ENCODE measurements around the gene FAHD1. TPM values are rescaled to one million over a fixed set of nuclear protein-coding genes. Genes with fewer than 3 reads are reported as not detected.

FAHD1 gene
- total and polyA plus RNA-seq, 2 experiments from 2014 or later, result 76.6 to 101 TPM

- Histone ChIP-seq H4K20me1 (ENCODE audit: insufficient read depth, poor library complexity, severe bottlenecking) (peaks cover 3% of the 10 kb centered on the region), H3K79me2 (no peaks in the 10 kb centered on the region), H3K4me1 (ENCODE audit: insufficient read depth) (no peaks in the 10 kb centered on the region), H3K9me2 (replicated peaks; ENCODE audit: insufficient read depth) (no peaks in the 10 kb centered on the region), H3K27me3 (no peaks in the 10 kb centered on the region), H3K27ac (no peak overlapping the region), H3K36me3 (replicated peaks; ENCODE audit: insufficient read depth, low read depth) (no peaks in the 10 kb centered on the region), H3K4me2 (no peak overlapping the region), H3K9me3 (ENCODE audit: low read depth) (no peaks in the 10 kb centered on the region), H2AFZ (no peak overlapping the region), H3K4me3 (no peak overlapping the region)
- TF ChIP-seq CTCF (IDR thresholded peaks at IDR 0.05; ENCODE audit: poor library complexity) (no peak), EZH2 (IDR thresholded peaks at IDR 0.05; ENCODE audit: borderline replicate concordance) (no peak), EZH2phosphoT487 (IDR thresholded peaks at IDR 0.05; ENCODE audit: low read depth, severe bottlenecking, unreplicated experiment) (no peak)
- no peak for DNase-seq (ENCODE audit: low spot score)
- WGBS (ENCODE audit: low lambda C conversion rate, missing lambda C conversion rate), result 83% methylated on average over 18 of the region's 18 CpGs
Measured at GRCh38 chr16:1808691-1809090, 18.3 kb upstream of the FAHD1 start.

- no peak overlapping the region for H3K27ac ChIP-seq
- no peaks in the 10 kb centered on the region for H3K36me3 ChIP-seq (replicated peaks; ENCODE audit: insufficient read depth, low read depth)
- H3K4me2 ChIP-seq, result no peak overlapping the region
- peak; percentile 8 for DNase-seq (ENCODE audit: low spot score)
- H3K27me3 ChIP-seq, result no peaks in the 10 kb centered on the region
- no peaks in the 10 kb centered on the region for H3K9me2 ChIP-seq (replicated peaks; ENCODE audit: insufficient read depth)
- H2AFZ ChIP-seq, result no peak overlapping the region
- no peaks in the 10 kb centered on the region for H3K79me2 ChIP-seq
- peaks cover 3% of the 10 kb centered on the region for H4K20me1 ChIP-seq (ENCODE audit: insufficient read depth, poor library complexity, severe bottlenecking)
- no peaks in the 10 kb centered on the region for H3K4me1 ChIP-seq (ENCODE audit: insufficient read depth)
- no peaks in the 10 kb centered on the region for H3K9me3 ChIP-seq (ENCODE audit: low read depth)
- H3K4me3 ChIP-seq, result no peak overlapping the region
- whole genome bisulfite sequencing (ENCODE audit: low lambda C conversion rate, missing lambda C conversion rate), result 82% methylated on average over 27 of the region's 28 CpGs
- TF ChIP-seq EZH2 (IDR thresholded peaks at IDR 0.05; ENCODE audit: borderline replicate concordance), result no peak
- TF ChIP-seq EZH2phosphoT487 (IDR thresholded peaks at IDR 0.05; ENCODE audit: low read depth, severe bottlenecking, unreplicated experiment), result no peak
Measured at GRCh38 chr16:1809281-1809801, 17.7 kb upstream of the FAHD1 start.

- no peaks in the 10 kb centered on the region for H3K36me3 ChIP-seq (replicated peaks; ENCODE audit: insufficient read depth, low read depth)
- TF ChIP-seq CTCF (IDR thresholded peaks at IDR 0.05; ENCODE audit: poor library complexity), result no peak
- no peak for TF ChIP-seq EZH2 (IDR thresholded peaks at IDR 0.05; ENCODE audit: borderline replicate concordance)
- TF ChIP-seq EZH2phosphoT487 (IDR thresholded peaks at IDR 0.05; ENCODE audit: low read depth, severe bottlenecking, unreplicated experiment), result no peak
- 99% methylated on average over 16 of the region's 16 CpGs for WGBS (ENCODE audit: low lambda C conversion rate, missing lambda C conversion rate)
Measured at GRCh38 chr16:1810106-1810505, 16.9 kb upstream of the FAHD1 start.

GRCh38 chr16:1810536-1810935 is 16.5 kb upstream of the FAHD1 start:
- H3K4me2 ChIP-seq, result no peak overlapping the region
- no peaks in the 10 kb centered on the region for H3K9me3 ChIP-seq (ENCODE audit: low read depth)
- TF ChIP-seq CTCF (IDR thresholded peaks at IDR 0.05; ENCODE audit: poor library complexity), result no peak
- TF ChIP-seq EZH2 (IDR thresholded peaks at IDR 0.05; ENCODE audit: borderline replicate concordance), result no peak
- no peak for TF ChIP-seq EZH2phosphoT487 (IDR thresholded peaks at IDR 0.05; ENCODE audit: low read depth, severe bottlenecking, unreplicated experiment)
- H3K4me1 ChIP-seq (ENCODE audit: insufficient read depth), result no peaks in the 10 kb centered on the region
- H3K79me2 ChIP-seq, result no peaks in the 10 kb centered on the region
- H3K9me2 ChIP-seq (replicated peaks; ENCODE audit: insufficient read depth), result no peaks in the 10 kb centered on the region
- no peaks in the 10 kb centered on the region for H3K36me3 ChIP-seq (replicated peaks; ENCODE audit: insufficient read depth, low read depth)
- no peak overlapping the region for H3K4me3 ChIP-seq
- H3K27me3 ChIP-seq, result no peaks in the 10 kb centered on the region
- H4K20me1 ChIP-seq (ENCODE audit: insufficient read depth, poor library complexity, severe bottlenecking), result peaks cover 3% of the 10 kb centered on the region
- 96% methylated on average over 14 of the region's 16 CpGs for WGBS (ENCODE audit: low lambda C conversion rate, missing lambda C conversion rate)
- no peak for DNase-seq (ENCODE audit: low spot score)
- H3K27ac ChIP-seq, result no peak overlapping the region
- H2AFZ ChIP-seq, result no peak overlapping the region

More at GRCh38 chr16:1810106-1810505, 16.9 kb upstream of the FAHD1 start:
- no peaks in the 10 kb centered on the region for H3K9me2 ChIP-seq (replicated peaks; ENCODE audit: insufficient read depth)
- H3K27me3 ChIP-seq, result no peaks in the 10 kb centered on the region
- H3K4me1 ChIP-seq (ENCODE audit: insufficient read depth), result no peaks in the 10 kb centered on the region
- H3K27ac ChIP-seq, result no peak overlapping the region
- H2AFZ ChIP-seq, result no peak overlapping the region
- no peaks in the 10 kb centered on the region for H3K9me3 ChIP-seq (ENCODE audit: low read depth)
- peaks cover 3% of the 10 kb centered on the region for H4K20me1 ChIP-seq (ENCODE audit: insufficient read depth, poor library complexity, severe bottlenecking)
- no peak overlapping the region for H3K4me3 ChIP-seq
- H3K4me2 ChIP-seq, result no peak overlapping the region
- no peaks in the 10 kb centered on the region for H3K79me2 ChIP-seq
- DNase-seq (ENCODE audit: low spot score), result no peak
